ENCODE results near the gene RNF112.

Gene RNF112

DNA sequence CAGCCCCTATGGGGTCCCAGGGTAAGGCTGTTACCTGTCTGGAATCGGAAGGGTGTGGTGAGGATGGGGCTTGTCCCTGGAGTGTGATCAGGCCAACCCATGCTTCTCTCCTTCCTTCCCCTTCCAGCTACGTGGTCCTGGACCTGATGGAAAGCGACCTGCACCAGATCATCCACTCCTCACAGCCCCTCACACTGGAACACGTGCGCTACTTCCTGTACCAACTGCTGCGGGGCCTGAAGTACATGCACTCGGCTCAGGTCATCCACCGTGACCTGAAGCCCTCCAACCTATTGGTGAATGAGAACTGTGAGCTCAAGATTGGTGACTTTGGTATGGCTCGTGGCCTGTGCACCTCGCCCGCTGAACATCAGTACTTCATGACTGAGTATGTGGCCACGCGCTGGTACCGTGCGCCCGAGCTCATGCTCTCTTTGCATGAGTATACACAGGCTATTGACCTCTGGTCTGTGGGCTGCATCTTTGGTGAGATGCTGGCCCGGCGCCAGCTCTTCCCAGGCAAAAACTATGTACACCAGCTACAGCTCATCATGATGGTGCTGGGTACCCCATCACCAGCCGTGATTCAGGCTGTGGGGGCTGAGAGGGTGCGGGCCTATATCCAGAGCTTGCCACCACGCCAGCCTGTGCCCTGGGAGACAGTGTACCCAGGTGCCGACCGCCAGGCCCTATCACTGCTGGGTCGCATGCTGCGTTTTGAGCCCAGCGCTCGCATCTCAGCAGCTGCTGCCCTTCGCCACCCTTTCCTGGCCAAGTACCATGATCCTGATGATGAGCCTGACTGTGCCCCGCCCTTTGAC is 30.3 kb upstream of the RNF112 start:
- no peak for DNase-seq (ENCODE audit: low read depth)
- H3K4me3 ChIP-seq (ENCODE audit: low read length) = no peak overlapping the region
- TF ChIP-seq, protein P1, sequence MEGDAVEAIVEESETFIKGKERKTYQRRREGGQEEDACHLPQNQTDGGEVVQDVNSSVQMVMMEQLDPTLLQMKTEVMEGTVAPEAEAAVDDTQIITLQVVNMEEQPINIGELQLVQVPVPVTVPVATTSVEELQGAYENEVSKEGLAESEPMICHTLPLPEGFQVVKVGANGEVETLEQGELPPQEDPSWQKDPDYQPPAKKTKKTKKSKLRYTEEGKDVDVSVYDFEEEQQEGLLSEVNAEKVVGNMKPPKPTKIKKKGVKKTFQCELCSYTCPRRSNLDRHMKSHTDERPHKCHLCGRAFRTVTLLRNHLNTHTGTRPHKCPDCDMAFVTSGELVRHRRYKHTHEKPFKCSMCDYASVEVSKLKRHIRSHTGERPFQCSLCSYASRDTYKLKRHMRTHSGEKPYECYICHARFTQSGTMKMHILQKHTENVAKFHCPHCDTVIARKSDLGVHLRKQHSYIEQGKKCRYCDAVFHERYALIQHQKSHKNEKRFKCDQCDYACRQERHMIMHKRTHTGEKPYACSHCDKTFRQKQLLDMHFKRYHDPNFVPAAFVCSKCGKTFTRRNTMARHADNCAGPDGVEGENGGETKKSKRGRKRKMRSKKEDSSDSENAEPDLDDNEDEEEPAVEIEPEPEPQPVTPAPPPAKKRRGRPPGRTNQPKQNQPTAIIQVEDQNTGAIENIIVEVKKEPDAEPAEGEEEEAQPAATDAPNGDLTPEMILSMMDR (IDR thresholded peaks at IDR 0.05; ENCODE audit: insufficient read depth, low read depth, low read length, missing control alignments) = no peak

DNA sequence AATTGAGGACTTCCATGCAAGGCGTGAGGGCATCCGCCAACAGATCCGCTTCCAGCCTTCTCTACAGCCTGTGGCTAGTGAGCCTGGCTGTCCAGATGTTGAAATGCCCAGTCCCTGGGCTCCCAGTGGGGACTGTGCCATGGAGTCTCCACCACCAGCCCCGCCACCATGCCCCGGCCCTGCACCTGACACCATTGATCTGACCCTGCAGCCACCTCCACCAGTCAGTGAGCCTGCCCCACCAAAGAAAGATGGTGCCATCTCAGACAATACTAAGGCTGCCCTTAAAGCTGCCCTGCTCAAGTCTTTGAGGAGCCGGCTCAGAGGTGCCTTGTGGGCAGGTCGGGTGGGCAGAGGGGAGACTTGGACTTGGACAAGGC is 29.7 kb upstream of the RNF112 start:
- no peak for DNase-seq (ENCODE audit: low read depth)
- TF ChIP-seq, protein P1 (IDR thresholded peaks at IDR 0.05; ENCODE audit: insufficient read depth, low read depth, low read length, missing control alignments) = no peak
- no peak overlapping the region for H3K4me3 ChIP-seq (ENCODE audit: low read length)

DNA sequence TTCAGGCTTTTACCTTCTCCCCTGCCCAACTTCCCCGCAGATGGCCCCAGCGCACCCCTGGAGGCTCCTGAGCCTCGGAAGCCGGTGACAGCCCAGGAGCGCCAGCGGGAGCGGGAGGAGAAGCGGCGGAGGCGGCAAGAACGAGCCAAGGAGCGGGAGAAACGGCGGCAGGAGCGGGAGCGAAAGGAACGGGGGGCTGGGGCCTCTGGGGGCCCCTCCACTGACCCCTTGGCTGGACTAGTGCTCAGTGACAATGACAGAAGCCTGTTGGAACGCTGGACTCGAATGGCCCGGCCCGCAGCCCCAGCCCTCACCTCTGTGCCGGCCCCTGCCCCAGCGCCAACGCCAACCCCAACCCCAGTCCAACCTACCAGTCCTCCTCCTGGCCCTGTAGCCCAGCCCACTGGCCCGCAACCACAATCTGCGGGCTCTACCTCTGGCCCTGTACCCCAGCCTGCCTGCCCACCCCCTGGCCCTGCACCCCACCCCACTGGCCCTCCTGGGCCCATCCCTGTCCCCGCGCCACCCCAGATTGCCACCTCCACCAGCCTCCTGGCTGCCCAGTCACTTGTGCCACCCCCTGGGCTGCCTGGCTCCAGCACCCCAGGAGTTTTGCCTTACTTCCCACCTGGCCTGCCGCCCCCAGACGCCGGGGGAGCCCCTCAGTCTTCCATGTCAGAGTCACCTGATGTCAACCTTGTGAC is 29.1 kb upstream of the RNF112 start:
- no peak overlapping the region for H3K4me3 ChIP-seq (ENCODE audit: low read length)
- TF ChIP-seq, protein P1 (IDR thresholded peaks at IDR 0.05; ENCODE audit: insufficient read depth, low read depth, low read length, missing control alignments) = no peak
- no peak for DNase-seq (ENCODE audit: low read depth)

DNA sequence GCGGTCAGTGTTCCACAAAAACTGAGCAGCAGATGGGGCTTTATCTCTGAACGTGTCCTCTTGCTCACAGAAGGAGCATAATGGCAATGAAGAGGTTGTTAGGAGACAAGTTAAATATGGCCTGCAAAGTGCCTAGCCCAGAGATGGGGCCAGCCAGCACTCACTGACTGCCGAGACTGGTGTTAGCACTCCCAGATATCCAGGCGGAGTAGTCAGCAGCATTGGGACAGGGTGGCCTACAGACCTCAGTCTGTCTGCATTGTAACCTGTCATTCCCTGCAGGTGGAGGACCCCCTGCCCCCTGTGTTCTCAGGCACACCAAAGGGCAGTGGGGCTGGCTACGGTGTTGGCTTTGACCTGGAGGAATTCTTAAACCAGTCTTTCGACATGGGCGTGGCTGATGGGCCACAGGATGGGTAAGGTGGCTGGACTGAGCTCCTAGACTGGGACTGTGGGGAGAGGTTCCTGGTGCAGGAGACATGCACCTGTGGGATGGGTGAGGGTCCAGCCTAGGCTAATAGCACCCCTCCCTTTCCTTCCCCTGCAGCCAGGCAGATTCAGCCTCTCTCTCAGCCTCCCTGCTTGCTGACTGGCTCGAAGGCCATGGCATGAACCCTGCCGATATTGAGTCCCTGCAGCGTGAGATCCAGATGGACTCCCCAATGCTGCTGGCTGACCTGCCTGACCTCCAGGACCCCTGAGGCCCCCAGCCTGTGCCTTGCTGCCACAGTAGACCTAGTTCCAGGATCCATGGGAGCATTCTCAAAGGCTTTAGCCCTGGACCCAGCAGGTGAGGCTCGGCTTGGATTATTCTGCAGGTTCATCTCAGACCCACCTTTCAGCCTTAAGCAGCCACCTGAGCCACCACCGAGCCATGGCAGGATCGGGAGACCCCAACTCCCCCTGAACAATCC is 28.2 kb upstream of the RNF112 start:
- no peak for DNase-seq (ENCODE audit: low read depth)
- TF ChIP-seq, protein P1 (IDR thresholded peaks at IDR 0.05; ENCODE audit: insufficient read depth, low read depth, low read length, missing control alignments) = no peak
- no peak overlapping the region for H3K4me3 ChIP-seq (ENCODE audit: low read length)

DNA sequence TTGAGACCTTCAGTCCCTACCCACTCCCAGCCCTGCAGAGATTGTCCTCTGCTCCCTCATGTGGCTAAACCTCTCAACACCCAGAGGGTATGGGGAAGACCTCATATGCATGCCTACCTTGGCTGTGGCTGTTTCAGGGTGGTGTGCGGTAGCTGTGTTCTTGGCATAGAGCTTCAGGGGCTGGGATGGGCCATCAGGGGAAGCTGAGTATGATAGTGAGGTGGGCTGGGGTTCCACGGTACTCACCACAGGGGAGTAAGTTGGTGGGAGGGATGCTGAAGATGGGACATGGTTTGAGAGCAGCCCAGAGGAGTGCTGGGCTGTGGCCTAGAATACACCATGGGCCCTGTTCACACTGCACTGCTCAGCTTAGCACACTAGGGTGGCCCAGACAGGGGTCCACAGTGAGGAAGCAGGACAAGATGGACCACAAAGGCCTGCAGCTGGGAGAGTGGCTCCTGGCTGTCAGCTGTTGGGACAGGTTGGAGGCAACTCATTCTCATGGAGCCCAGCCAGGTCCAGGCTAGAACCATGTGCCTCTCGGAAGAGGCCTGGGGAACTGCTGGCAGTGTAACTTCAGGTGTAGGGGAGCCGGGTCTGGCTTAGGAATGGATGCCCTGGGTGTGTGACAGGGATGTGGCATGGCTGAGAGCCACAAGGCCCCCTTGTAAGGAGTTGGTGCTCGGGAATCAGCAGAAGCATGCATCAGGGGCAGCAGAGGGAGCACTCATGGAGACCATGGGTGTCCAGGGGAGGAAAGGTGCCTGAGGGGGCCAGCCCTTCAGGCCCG is 27.2 kb upstream of the RNF112 start:
- TF ChIP-seq, protein P1 (IDR thresholded peaks at IDR 0.05; ENCODE audit: insufficient read depth, low read depth, low read length, missing control alignments) = no peak
- no peak overlapping the region for H3K4me3 ChIP-seq (ENCODE audit: low read length)
- DNase-seq (ENCODE audit: low read depth) = no peak

DNA sequence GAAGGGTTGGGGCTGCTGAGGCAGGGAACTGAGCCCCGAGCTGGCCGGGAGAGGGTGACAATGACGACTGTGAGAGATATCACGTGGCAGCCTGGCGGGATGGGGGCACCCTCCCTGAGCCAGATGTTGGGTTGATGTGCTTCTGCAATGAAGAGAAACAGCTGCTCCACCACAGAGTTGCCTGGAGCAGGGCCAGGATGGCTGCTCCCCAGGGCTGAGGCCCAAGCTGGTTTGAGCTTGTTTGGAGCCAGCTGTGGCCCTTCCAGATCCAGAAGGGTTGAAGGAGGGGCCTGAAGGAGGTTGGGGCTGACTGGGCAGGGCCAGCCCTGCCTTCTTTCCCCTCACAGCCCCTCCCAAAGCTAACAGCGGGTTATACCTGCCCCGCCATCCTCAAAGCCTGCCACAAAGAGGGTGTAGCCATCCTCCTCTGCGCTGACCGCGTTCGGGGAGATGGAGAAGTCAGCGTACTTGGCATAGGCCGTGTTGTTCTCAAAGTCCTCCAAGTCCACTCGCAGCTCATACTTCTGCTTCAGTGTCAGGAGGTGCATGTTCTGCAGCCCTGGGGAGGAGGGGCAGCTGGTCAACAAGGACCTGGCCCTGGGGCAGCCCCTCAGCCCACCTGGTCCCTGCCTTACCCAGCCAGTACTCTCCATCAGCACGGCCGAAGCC is 26.2 kb upstream of the RNF112 start:
- TF ChIP-seq, protein P1 (IDR thresholded peaks at IDR 0.05; ENCODE audit: insufficient read depth, low read depth, low read length, missing control alignments) = no peak
- peak; percentile 84 for DNase-seq (ENCODE audit: low read depth)
- no peak overlapping the region for H3K4me3 ChIP-seq (ENCODE audit: low read length)
